Stimulated activated CD8-positive, alpha-beta memory T cell treated with anti-CD3 and anti-CD28 coated beads, Interleukin-4, amount 100 ng/mL, for 48 hours (primary cell): ENCODE measurements around the gene WDR62.
"Not testable (repeated sequence)": the region's sequence is repeated elsewhere in the genome, so short reads cannot be mapped to it uniquely, and the experiment has no call there.

ENCODE experiments used
- DNase-seq: peaks from one replicate; pipeline ENCODE4 v3.0.0-alpha.2; 2020

The WDR62 gene

DNA sequence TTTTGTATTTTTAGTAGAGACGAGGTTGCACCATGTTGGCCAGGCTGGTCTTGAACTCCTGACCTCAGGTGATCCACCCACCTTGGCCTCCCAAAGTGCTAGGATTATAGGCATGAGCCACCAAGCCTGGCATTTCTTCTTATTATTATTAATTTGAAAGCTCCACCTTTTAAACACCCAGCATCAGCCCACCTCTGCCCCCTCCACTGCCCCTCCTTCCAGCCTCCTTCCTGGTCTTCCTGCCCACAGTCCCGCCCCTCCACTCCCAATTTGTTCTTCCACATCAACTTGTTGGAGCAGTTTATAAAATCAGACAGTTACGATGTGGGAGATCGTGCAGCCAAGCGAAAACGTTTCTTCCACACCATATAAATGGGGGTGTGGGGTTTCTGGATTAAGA, 14.2 kb upstream of the WDR62 start:
- no peak for DNase-seq

DNA sequence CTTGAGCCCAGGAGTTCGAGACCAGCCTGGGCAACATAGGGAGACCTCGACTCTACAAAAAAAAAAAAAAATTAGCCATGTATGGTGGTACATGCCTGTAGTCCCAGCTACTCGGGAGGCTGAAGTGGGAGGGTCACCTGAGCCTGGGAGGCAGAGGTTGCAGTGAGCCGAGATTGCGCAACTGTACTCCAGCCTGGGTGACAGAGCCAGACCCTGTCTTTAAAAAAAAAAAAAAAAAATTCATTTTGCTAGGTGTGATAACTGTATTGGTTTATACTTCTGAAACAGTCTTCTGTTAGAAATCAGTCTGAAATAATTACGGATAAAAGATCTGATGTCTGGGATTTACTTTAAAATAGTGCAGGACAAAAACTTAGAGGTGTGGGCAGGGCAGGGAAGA, 13.6 kb upstream of the WDR62 start:
- DNase-seq = not testable (repeated sequence)

DNA sequence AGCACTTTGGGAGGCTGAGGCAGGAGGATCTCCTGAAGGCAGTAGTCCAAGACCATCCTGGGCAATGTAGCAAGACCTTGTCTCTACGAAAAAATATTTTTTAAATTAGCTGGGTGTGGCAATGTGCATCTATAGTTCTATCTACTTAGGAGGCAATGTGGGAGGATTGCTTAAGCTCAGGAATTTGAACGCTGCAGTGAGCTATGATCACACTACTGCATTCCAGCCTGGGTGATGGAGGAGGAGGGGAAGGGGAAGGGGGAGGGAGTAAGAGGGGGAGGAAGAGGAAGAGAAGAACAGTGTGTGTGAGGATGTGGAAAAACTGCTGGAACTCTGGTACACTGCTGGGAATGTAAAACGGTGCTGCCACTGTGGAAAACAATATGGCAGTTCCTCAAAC, 12.9 kb upstream of the WDR62 start:
- DNase-seq = no peak

DNA sequence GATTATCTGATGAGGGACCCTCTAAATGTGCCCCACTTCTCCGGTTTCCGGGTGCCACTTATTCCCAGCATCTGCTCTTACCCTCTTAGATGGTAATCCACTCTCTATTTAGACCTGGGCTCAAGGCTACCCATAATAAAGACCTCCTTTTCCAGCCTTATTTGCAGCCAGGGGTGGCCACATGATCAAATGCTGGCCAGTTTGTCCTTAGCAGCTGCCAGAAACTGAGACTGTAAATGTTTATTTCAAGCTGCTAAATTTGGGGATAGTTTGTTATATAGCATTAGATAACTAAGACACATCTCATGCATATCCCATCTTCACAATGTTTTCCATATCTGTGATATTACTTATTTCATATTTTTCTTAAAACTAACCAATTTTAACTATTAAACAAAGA, 10.7 kb upstream of the WDR62 start:
- DNase-seq = no peak

DNA sequence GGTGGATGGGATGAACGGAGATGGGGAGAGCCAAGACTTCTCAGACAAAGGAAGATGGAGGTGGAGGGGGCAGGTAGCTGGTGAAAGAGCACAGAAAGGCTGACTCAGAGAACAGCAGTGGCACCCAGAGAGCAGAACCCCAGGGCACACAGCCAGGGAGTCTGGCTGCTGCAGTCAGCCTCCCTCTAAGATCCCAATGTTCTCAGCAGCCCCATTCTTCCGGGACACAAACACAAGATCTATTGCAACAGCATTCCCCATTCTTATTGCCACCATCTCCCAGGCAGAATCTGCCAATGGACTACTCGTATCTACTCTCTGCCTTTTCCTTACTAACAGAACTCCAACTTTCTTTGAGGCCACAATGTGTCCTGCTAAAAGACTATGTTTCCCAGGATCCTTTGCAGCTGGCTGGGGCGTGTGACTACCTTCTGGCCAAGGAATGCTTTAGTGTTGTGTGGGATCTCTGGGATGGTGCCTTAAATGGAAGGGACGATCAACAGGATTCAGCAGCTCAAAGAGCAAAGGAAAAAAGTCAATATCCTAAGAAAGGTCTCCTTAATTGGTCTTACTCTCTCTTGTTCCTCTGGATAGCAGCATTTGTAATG, 8.2 kb upstream of the WDR62 start:
- no peak for DNase-seq

DNA sequence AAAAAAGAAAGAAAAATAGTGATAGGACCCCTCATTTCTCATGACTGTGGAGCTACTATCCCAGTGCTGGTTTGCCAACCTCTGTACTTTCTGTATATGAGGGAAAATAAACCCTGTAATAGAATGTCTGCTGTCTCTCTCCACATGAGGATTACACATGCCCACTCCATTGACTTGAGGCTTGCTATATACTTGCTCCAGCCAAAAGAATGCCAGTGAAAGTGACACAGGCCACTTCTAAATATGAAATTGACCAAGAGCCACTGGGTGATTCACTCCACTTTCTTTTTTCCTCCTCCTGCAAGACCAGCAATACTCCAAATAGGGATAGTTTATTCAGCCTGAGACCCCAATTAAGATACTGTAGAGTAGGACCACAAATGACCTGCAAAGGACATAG, 6.9 kb upstream of the WDR62 start:
- DNase-seq = no peak

DNA sequence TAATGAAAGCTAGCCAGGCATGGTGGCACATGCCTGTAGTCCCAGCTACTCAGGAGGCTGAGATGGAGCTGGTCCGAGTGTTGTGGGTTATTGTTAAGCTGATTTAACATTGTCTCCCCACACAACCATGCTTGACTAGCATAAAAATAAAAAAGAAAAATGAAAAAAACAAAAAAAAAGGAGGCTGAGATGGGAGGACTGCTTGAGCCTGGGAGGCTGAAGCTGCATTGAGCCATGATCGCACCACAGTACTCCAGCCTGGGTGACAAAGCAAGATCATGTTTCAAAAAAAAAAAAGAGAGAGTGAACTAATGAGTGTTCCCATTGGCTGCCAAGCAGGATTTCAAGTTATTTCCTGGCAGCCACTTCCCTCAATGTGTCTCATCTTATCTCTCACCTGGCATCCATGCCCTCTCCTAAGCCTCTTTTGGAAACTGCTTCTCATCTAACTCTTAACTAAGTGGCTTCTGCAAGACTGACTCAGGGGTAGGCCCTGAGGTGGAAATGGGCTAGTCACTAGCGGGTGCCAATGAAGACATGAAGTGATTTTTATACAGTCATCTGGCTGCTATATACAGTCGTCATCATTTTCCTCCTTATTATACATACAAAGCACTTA, 5.5 kb upstream of the WDR62 start:
- no peak for DNase-seq

DNA sequence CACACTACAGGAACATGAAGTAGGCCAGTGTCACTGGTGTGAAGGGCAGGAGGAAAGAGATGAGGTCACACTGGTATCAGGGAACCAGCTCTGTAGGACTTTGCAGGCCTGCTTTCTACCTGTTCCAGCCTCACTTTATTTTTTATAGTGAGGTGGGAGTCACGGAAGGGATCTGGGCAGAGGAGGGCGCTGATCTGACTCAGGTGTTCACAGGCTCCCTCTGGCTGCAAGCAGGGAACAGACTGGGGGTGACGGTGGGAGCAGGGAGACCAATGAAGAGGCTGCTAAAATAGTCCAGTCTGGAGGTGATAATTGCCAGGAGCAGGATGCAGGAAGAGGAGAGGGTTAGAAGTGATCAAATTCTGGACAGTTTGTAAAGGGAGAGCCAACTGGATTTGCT, 3.5 kb upstream of the WDR62 start:
- DNase-seq = no peak

DNA sequence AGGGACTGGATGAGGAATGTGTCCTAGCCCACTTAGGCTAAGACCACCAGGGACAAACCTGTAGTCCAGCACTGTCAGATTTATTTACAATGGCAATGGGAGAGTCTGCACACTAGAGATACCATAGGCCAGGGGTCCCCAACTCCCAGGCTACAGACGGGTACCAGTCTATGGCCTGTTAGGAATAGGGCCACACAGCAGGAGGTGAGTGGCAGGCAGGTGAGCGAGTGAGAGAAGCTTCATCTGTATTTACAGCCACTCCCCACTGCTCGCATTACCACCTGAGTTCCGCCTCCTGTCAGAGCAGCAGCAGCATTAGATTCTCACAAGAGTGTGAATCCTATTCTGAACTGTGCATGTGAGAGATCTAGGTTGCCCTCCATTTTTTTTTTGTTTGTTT, 3.1 kb upstream of the WDR62 start:
- no peak for DNase-seq

DNA sequence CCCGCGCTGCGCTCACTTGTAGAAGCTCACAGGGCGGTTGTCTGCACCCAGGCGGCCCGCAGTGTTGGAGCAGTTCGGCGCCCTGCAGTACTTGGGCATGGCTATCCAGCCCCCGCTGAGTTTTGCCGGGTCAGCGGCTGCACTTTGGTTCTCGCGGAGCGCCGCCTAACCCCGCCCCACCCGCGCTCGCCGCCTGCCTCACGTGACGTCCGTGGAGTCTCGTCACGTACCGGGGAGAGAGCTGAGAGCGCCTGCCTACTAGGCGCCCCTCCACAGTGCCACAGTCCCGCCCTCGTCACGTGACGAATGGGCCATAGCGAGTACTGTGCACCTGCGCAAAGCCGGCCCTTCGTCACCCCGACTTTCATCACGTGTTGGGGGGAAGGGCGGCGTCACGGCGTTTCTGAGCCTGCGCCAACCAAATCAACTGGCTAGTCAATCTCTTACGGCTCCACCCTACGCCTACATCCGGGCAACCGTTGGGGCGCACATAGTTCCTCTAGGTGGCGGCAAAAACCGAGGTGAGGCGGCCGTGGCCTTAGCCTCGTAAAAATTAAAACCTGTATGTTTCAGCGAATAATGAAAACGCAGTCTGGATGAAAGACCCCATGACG, 471 bp upstream of the WDR62 start, which contains the start of gene THAP8:
Gene THAP8 (minus strand): TSS at position 167 of the 614 bp plus-strand sequence. CDS start 68 bp downstream, at position 99.
- DNase-seq = peak; percentile 100

DNA sequence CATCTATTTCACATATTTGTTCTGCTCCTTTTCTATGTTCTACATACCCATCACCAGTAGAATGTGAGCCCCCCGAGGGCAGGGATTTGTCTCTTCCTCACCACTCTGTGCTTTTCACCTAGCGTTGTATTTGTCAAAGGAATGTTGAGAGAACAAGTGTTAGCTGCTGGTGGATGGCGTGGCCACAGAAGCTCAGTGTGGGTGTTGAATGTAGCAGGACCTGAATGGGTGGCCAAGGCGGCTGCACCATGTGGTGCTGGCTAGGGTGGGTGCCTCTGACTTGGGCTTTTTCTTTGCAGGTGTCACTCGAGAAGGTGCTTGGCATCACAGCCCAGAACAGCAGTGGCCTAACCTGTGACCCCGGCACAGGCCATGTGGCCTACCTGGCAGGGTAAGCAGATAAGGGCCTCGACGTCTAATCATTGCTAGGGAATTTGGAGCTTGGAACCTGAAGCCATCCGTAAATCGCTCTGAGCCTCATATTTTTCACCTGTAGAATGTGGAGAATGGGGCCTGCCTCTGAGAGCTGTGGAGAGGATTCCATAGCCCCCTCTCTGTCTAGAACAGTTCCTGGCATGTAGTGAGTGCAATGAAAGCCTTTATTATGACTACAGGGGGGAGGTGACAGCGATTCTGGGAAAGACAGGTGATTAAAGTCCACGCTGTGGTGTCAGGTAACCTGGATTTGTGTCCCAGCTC, 3.9 kb downstream of the WDR62 start:
- DNase-seq = no peak

DNA sequence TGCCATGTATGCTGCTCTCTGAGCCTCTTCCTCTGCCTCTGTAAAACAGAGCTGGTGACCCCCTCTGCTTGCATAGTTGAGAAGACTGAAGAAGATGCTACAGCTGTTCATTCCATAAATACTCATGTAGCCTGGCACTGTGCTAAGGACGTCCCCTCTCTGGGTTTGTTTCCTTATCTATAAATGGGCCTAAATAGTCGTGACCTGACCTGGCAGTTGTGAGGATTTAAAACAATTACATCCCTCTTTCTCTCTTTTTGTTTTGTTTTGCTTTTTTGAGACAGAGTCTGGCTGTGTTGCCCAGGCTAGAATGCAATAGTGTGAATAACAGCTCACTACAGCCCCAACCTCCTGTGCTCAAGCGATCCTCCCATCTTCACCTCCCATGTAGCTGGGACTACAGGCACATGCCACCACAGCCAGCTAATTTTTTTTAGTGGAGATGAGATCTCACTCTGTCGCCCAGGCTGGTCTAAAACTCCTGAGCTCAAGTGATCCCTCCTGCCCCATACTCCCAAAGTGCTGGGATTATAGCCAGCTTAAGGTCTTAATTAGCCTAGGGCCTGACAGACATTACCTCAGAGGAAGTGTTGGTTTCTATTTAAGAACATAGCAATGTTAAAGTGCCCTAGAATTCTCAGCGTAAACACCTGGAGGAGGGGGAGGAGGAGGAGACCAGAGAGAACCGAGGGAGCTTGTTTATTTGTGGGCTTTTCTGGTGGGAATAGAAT, 4.6 kb downstream of the WDR62 start:
- DNase-seq = no peak

DNA sequence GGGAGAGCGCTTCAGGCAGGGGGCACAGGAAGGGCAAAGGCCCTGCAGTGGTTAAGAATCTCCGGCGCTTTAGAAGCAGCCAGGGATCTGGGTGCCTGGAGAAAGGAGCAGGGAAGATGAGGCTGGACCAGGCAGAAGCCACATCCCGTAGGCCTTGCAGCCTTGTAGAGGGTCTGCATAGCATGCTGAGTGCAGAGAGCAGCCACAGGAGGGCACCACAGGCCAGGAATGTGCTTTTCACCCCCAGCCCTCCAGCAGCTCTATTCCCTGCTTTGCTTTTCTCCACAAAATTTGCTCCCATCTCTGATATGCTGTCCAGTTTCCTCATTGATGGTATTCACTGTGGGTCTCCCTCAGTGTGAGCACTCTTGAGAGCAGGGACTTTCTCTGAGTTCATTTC, 5.7 kb downstream of the WDR62 start:
- DNase-seq = peak; percentile 34

DNA sequence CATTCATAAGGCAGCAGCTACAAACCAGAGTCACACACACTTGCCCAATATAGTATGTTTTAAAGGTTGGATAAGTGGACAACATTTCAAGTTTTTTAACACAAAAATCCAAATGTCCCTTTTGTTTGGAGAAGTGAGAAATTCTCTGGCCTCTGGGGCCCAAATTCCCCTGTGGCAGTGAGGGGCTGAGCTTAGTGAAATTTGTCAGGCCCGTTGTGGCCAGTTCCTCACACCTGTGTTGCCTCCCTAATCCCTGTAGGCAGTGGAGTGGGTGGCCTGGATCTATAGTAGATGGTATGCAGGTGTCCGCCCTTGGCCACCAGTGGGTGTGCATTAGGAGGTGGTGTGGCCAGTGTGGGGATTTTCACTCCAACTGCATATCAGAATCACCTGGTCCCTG, 6.7 kb downstream of the WDR62 start:
- no peak for DNase-seq

DNA sequence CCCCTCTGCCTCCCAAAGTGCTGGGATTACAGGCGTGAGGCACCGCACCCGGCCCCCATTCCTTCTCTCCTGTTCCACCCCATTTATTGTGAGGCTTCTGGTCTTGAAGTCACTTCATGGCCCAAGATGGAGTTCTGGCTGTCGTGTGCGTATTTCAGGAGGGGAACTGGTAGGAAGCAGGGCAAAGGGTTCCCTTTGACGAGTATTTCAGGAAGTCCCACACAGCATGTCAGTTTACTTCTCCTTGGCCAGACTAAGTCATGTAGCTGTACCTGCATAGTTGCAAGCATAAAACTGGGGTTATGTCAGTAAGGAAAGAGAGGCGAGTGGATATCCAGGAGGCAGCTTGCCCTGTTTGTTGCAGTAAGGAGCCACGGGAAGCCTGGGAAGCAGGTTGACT, 10.1 kb downstream of the WDR62 start:
- DNase-seq = no peak

DNA sequence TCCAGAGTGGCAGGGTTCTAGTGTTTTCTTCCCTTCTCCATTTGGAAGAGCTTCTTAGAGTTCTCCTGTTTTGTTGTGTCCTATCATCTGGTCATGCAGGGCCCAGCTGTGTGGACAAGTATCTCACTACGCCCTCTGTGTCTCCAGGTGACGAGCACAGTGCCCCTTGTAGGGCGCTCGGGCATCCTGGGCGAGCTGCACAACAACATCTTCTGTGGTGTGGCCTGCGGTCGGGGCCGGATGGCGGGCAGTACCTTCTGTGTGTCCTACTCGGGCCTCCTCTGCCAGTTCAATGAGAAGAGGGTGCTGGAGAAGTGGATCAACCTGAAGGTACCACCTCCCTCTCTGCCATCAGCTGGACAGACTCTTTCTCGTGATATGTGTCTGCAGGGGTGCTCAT, 13.0 kb downstream of the WDR62 start:
- DNase-seq = no peak

DNA sequence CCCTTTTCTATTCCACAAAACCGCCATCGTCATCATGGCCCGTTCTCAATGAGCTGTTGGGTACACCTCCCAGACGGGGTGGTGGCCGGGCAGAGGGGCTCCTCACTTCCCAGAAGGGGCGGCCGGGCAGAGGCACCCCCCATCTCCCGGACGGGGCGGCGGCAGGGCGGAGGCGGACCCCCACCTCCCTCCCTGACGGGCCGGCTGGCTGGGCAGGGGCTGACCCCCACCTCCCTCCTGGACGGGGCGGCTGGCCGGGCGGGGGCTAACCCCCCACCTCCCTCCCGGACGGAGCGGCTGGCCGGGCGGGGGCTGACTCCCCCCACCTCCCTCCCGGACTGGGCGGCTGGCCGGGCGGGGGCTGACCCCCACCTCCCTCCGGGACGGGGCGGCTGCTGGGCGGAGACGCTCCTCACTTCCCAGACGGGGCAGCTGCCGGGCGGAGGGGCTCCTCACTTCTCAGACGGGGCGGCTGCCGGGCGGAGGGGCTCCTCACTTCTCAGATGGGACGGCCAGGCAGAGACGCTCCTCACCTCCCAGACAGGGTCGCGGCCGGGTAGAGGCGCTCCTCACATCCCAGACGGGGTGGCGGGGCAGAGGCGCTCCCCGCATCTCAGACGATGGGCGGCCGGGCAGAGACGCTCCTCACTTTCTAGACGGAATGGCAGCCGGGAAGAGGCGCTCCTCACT, 14.3 kb downstream of the WDR62 start:
- not testable (repeated sequence) for DNase-seq

DNA sequence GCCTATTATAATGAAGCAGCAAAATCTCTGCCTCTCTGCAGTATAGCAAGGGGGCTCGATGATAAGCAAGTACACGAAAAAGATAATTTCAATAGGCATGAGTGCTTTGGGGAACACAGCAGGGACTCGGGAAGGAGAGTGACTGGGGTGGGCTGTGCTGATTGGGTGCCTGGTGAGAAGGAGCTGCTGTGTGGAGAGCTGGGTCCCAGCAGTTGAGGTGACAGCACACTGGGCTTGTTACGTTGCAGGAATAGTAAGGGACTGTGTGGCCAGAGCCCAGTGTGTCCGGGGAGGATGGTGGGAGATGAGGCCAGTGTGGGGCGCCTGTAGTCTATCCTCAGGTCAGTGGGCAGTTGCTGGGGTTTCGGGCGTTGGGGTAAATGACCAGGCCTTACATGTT, 17.4 kb downstream of the WDR62 start:
- DNase-seq = no peak

DNA sequence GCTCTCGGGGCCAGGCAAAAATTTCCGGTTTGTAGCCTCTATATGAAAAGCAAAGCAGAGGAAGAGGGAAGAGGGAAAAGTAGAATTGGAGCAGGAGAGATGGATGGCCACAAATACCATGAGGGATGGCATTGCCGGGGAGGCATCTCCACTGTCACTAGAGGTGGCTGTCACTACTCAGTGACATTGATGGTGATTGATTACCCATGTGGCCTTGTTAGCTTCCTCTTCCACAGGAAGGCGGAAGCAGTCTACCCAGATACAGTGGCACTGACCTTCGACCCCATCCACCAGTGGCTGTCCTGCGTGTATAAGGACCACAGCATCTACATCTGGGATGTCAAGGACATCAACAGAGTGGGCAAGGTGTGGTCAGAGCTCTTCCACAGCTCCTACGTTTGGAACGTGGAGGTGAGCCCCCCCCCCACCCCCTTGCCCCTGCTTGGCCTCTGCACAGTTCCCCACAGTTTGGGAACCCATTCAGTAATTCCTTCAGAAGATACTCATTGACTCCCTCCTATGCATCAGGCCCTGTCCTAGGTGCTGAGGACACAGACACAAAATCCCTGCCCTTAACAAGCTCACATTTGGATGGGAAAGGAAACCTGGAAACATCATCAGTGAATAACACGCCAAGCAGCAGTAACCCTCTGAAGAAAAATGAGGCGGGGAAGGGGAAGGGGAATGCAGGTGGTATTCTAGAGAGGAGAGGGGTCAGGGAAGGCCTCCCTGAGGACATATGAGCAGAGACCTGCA, 18.6 kb downstream of the WDR62 start:
- DNase-seq = no peak

DNA sequence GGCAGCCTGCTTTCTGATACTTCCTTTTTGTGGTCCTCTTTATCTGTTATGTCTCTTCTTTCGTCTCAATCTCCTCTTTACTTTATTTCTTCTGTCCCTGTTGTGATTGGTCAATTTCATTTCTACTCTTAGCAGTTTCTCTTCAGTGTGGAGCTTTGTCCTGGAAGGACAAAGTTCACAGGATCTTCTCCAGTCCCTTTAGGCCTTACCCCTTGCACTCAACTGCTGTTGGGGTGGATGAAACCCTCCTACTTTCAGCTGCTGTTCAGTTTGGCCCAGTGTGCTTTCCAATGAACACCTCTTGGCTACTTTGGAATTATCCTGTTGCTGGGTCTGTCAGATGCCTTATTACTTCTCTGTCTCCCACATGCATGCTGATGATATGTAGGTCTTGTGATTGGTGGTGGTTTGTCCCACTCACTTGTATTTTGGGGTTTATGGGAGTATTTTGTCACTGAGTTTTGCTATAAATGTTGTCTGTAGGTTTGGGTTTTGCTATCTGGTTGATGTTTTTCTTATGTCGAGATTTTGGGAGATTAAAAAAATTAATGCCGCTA, 24.8 kb downstream of the WDR62 start:
- DNase-seq = no peak

DNA sequence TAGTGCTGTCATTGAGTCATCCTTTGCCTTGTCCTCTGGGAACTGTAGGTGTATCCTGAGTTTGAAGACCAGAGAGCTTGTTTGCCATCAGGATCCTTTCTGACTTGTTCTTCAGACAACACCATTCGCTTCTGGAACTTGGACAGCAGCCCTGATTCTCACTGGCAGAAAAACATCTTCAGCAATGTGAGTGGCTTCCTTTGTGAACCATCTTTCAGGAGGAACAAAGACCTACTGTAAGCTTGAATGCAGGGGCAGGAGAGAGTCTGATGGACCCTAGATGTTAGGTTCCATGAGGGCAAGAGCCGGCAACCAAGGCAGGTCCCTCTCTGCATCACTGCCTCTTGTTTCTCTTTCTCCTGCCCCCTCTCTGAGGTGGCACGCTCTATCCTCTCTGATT, 26.7 kb downstream of the WDR62 start:
- DNase-seq = no peak

DNA sequence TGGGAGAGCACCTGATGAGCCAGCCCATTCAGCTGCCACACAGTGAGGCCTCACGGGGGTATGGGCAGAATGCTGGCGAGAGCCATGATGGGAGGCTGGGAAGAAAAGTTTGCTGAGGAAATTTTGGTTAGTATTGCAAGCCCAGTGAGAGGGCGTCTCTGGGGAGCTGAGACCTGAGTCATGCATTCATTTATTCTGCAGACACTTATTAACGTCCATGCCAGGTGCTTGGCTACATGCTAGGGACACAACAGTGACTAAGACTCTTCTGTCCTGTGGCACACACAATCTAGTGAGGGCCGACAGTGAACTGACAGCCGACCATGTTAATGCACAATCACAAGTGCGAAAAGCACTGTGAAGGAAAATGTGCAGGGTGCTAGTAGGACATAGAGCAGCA, 27.2 kb downstream of the WDR62 start:
- DNase-seq = no peak
